ENCODE results near the gene TP63.

- no peak for TF ChIP-seq POLR2AphosphoS5 (IDR thresholded peaks at IDR 0.05; ENCODE audit: low read depth, low read length)
- no peak for TF ChIP-seq TAF1 (IDR thresholded peaks at IDR 0.05; ENCODE audit: low read depth, low read length)
- no peak for TF ChIP-seq POLR2A (IDR thresholded peaks at IDR 0.05; ENCODE audit: low read depth, low read length)
- TF ChIP-seq SPI1 (IDR thresholded peaks at IDR 0.05; ENCODE audit: low read depth, low read length) = no peak
- TF ChIP-seq PAX5 (IDR thresholded peaks at IDR 0.05; ENCODE audit: insufficient read depth, low read length, severe bottlenecking) = no peak
- no peak for TF ChIP-seq POU2F2 (IDR thresholded peaks at IDR 0.05; ENCODE audit: low read depth, low read length)
Measured at GRCh38 chr3:189677667-189678066, 46.5 kb downstream of the TP63 start.

All from GM12891 (cell line).